HG02763 (cell line): ENCODE data around the gene SERHL2.
"Not testable (repeated sequence)": the region's sequence is repeated elsewhere in the genome, so short reads cannot be mapped to it uniquely, and the experiment has no call there.

Source experiments
- ATAC-seq: cut with Tn5 transposase; IDR thresholded peaks from one replicate; pipeline ENCODE4 v1.9.1; 2021; ENCODE audit warnings: mild to moderate bottlenecking, moderate library complexity; ENCODE audit not compliant: unreplicated experiment

The SERHL2 gene

DNA sequence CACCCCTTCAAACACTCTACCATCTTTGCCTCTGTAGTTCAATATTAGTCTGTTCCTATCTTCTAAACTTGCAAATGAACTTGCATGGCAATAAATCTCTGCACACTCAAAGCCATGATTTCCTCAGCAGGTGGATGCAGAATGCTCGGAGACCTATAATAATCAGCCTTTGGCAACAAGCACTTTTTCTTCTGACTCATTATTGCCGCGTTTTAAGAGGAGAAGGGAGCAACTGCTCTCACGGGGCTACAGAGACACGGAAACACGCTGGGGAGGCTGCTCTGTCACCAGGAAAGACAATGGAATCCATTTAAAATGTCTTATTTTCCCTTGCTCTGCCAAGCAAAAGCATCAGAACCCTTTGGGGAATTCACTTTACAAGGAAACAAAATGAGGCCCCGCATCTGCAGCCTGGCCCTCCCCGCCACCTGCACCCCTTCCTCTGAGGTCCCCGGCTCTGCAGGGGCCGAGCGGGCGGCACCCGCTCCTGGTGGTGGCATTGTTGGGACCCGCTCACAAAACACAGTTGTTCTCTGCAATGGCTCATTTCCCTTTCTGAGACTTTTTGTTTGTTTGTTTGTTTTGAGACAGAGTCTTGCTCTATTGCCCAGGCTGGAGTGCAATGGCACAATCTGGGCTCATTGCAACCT lies 18.5 kb upstream of the SERHL2 start:
- ATAC-seq = not testable (repeated sequence)

DNA sequence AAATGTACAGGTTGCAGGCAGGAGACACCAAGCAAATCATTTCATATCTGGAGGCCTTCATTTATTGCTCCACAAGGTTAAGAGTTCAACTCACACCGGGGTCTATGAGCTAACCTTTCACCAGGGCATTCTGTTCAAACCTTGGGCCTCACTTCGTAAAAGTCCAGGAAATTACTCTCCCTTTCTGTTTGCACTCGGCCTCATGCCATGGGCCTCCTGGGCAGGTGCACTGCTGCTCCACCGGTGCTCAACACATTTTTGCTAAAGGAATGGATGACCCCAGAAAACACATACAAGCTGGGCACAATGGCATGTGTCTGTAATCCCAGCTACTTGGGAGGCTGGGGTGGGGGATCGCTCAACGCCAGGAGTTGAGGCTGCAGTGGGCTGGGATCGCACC lies 17.6 kb upstream of the SERHL2 start:
- ATAC-seq = no peak

- ATAC-seq = not testable (repeated sequence)
Observed at GRCh38 chr22:42536634-42537033, 17.1 kb upstream of the SERHL2 start.

DNA sequence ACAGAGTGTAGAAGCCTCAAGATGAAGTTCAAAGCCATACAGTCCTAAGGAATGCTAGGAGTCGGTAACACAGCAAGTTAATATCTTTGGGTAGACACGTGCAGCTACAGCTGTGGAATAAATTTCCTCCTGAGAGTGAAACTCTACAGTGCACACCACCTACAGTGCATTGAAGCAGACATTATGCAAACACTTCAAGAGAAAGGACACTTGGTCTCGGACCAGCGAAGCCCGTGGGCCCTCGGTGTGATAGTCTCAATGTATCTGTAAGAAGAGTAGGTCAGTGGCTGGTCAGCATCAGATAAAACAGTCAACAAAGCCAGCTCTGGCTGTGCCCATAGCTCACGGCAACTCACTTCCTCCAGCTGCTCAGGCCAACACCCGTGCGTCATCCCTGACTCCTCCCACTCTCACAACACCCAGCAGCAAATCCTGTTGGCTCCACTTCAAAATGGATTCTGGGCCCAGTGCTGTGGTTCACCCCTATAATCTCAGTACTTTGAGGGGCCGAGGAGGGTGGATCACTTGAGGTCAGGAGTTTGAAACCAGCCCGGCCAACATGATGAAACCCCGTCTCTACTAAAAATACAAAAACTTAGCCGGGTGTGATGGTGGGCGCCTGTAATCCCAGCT lies 16.4 kb upstream of the SERHL2 start:
- ATAC-seq = peak; percentile 40

DNA sequence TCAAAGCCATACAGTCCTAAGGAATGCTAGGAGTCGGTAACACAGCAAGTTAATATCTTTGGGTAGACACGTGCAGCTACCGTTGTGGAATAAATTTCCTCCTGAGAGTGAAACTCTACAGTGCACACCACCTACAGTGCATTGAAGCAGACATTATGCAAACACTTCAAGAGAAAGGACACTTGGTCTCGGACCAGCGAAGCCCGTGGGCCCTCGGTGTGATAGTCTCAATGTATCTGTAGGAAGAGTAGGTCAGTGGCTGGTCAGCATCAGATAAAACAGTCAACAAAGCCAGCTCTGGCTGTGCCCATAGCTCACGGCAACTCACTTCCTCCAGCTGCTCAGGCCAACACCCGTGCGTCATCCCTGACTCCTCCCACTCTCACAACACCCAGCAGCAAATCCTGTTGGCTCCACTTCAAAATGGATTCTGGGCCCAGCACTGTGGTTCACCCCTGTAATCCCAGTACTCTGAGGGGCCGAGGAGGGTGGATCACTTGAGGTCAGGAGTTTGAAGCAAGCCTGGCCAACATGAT lies 14.5 kb upstream of the SERHL2 start:
- not testable (repeated sequence) for ATAC-seq

DNA sequence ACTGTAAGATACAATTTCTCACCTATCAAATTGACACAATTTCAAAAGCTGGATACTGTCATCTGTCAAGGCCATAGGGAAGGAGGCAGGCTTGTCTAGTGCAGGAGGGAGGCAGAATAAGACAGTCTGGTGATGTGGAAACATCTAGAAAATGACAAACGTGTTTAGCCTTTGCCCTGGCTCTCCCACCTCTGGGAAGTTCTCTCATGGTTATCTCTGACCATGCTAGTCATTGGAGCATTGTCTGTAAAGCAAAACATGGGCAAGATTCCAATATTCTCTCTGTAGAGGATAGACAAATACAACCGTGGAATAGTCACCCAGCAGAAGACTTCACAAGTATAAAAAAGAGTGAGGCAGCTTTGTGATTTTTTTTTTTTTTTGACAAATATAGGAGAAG lies 9.1 kb upstream of the SERHL2 start:
- ATAC-seq = no peak

DNA sequence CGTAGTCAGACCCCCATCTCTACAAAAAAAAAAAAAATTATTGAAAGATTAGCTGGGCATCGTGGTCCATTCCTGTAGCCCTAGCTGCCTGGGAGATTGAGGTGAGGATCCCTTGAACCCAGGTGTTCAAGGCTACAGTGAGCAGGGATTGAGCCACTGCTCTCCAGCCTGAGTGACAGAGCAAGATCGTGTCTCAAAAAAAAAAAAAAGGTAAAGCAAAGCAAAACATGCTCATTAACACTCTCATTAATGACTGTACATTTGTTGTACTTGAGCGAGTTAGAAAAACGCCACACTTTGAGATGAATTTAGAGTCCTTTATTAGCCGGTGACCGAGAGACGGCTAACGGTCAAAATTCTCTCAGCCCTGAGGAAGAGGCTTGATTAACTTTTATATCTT lies 6.2 kb upstream of the SERHL2 start:
- no peak for ATAC-seq

GRCh38 chr22:42548126-42548525 lies 5.6 kb upstream of the SERHL2 start:
- ATAC-seq = not testable (repeated sequence)

- ATAC-seq = no peak
Observed at GRCh38 chr22:42548597-42549330, 5.0 kb upstream of the SERHL2 start.

DNA sequence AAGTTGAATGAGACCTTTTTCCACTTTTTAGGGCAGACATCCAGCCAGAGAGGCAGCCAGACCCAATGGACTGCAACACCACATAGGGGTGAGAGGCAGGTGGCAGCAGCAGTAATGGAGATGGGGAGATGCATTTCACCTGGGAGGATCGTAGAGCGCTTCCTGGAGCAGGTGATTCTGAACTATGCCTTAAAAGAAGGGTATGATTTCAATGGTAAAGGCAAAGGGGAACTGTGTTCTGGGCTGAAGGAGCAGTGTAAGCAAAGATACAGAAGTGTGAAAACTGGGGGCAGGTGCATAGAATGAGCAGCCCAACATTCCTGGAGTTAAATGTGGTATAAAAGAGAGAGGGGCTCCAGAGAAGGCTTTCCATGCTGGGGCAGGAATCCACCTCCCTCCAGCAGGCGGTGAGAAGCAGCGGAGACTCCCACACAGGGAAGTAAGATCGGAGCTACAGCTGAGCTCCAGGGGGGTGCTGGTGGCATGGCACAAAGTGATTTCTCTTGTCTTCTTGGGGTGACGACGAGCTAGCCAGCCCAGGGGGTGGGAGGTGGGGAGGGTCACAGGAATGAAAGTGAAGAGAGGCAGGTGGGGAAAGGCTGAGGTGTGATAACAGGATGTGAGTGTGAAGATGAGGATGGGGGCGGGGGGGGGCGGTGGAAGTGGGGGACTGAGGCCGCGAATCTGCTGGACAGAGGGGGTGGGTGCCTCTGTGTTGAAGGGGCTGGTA lies 4.3 kb upstream of the SERHL2 start:
- no peak for ATAC-seq

DNA sequence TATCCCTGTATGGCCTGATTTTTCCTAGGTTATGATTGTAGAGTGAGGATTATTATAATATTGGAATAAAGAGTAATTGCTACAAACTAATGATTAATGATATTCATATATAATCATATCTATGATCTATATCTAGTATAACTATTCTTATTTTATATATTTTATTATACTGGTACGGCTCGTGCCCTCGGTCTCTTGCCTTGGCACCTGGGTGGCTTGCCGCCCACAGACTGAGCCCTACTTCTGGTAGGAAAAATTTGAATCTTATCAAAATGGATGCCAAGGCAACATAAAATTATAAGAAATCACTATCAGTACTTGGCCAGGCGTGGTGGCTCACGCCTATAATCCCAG lies 1.5 kb upstream of the SERHL2 start:
- not testable (repeated sequence) for ATAC-seq

- no peak for ATAC-seq
Observed at GRCh38 chr22:42560381-42560780, 6.6 kb downstream of the SERHL2 start.

DNA sequence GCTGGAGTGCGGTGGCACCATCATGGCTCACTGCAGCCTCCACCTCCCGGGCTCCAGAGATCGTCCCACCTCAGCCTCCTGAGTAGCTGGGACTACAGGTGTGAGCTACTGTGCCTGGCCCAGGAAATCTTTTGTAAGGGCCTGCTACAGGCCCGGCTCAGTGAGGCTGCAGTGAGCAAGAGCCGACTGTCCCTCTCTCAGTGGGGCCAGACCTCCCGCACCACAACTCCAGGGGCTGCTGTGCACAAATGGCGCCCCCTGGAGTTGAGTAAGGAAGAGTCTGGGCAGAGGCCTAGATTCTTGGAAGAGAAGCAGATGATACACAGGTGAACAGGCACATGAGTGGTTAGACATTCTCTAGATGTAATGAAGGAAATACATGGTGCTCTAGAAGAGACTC lies 7.0 kb downstream of the SERHL2 start:
- ATAC-seq = no peak

GRCh38 chr22:42561856-42562255 lies 8.1 kb downstream of the SERHL2 start:
- ATAC-seq = no peak

DNA sequence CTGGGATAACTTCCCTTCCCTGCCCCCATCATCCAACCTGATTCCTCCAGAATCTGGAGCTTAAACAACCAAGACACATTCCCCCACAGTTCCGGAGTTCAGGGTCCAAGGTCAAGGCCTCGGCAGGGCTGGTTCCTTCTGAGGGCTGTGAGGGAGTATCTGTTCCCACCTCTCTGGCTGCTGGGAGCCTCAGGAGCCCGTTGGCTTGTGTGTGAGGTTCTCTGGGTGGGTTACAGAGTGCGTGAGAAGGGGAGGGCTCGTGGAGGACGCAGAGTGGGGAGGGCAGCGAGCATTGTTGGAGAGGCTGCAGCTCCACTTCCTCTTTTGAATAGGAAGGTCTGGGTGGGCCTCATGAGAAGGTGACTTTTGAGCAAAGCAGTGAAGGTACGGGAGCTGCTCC lies 8.5 kb downstream of the SERHL2 start:
- ATAC-seq = no peak

- no peak for ATAC-seq
Observed at GRCh38 chr22:42562684-42563083, 8.9 kb downstream of the SERHL2 start.

DNA sequence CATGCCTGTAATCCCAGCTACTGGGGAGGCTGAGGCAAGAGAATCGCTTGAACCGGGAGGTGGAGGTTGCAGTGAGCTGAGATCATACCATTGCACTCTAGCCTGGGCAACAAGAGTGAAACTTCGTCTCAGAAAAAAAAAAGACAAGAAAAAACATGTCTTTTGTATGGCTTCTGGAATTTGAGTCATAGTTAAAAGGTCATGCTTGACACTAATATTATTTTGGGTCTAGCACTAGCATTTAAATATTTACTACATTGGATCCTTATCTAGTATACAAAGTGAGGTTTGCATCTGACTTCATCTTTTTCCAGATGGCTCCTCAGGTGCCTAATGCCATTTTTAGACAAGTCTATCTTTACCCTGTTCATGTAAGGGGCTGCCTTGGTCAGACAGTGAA lies 10.2 kb downstream of the SERHL2 start:
- not testable (repeated sequence) for ATAC-seq

DNA sequence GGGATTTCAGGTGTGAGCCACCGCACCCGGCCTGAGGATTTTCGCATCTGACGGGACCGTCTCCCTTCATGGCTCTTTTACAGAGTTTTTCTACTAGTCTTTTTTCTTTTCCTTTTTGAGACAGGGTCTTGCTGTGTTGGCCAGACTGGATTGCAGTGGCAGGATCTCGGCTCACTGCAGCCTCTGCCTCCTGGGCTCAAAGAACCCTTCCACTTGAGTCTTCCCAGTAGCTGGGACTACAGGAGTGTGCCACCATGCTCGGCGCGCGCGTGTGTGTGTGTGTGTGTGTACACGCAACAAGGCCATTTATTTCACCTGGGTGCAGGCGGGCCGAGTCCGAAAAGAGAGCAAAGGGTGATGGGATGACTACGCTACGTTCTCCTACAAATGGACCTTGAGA lies 10.9 kb downstream of the SERHL2 start:
- ATAC-seq = no peak

DNA sequence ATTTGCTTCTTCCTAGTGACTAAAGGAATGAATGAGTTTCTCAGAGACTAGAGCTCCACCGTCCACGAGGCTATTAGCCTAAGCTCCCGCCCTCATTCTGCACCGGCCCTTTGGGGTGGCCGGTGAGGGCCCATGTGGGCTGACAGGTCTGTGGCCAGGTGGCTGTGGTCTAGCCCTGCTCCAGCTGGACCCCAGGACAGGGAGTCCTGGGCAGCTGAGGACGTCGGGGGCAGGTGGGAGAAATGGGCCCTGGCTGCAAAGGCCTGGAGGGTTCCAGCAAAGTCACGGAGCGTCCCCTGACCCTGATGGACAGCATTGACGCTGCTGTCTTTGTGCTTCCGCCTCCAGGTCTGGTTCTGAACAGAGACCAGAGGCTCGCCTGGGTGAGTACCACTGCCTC lies 12.2 kb downstream of the SERHL2 start:
- no peak for ATAC-seq

DNA sequence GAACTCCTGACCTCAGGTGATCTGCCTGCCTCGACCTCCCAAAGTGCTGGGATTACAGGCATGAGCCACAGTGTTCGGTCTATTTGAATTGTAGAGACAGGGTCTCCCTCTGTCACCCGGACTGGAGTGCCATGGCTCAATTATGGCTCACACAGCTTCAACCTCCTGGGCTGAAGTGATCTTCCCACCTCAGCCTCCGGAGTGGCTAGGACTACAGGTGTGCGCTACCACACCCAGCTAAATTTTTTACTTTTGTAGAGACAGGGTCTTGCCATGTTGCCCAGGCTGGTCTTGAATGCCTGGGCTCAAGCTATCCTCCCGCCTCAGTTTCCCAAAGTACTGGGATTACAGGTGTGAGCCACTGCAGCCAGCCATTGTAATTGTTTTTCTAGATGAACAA lies 14.2 kb downstream of the SERHL2 start:
- not testable (repeated sequence) for ATAC-seq

GRCh38 chr22:42570580-42570979 lies 16.8 kb downstream of the SERHL2 start:
- not testable (repeated sequence) for ATAC-seq
